MV-4-11 (cell line): ENCODE measurements around the gene SPSB2.

Source experiments
- DNase-seq: peaks from one replicate; lab custom pipeline; 2025; lab: John Stamatoyannopoulos, UW

Gene SPSB2

GRCh38 chr12:6851153-6851920, 21.8 kb downstream of the SPSB2 start, which contains the start of gene CDCA3:
Gene CDCA3 (minus strand): TSS chr12:6851286. CDS start chr12:6850952, 334 bp downstream.
- peak; percentile 99 for DNase-seq

- no peak for DNase-seq
These were observed 22.3 kb downstream of the SPSB2 start for GRCh38 chr12:6850796-6851152.

GRCh38 chr12:6849976-6850560, 23.0 kb downstream of the SPSB2 start:
- DNase-seq: no peak

GRCh38 chr12:6849427-6849826, 23.7 kb downstream of the SPSB2 start:
- DNase-seq: no peak

- DNase-seq: no peak
These were observed 25.4 kb downstream of the SPSB2 start for GRCh38 chr12:6847676-6848075.

- DNase-seq: no peak
These were observed 26.7 kb downstream of the SPSB2 start for GRCh38 chr12:6846316-6846869.

GRCh38 chr12:6845395-6845794, 27.7 kb downstream of the SPSB2 start:
- DNase-seq: no peak

- peak; percentile 33 for DNase-seq
These were observed 29.8 kb downstream of the SPSB2 start for GRCh38 chr12:6843118-6843902.

GRCh38 chr12:6842075-6842474, 31.0 kb downstream of the SPSB2 start:
- no peak for DNase-seq

GRCh38 chr12:6840761-6841515, 32.2 kb downstream of the SPSB2 start, which contains the start of gene GNB3:
Gene GNB3 (plus strand): TSS chr12:6840925. CDS start chr12:6841288, 363 bp downstream.
- no peak for DNase-seq

GRCh38 chr12:6840330-6840729, 32.8 kb downstream of the SPSB2 start:
- no peak for DNase-seq

GRCh38 chr12:6839482-6840201, 33.5 kb downstream of the SPSB2 start:
- no peak for DNase-seq

GRCh38 chr12:6838854-6839253, 34.2 kb downstream of the SPSB2 start:
- DNase-seq: no peak

GRCh38 chr12:6837370-6838060, 35.6 kb downstream of the SPSB2 start:
- no peak for DNase-seq

- DNase-seq: no peak
These were observed 36.3 kb downstream of the SPSB2 start for GRCh38 chr12:6836851-6837250.

- DNase-seq: no peak
These were observed 38.2 kb downstream of the SPSB2 start for GRCh38 chr12:6834873-6835272.

- no peak for DNase-seq
These were observed 38.8 kb downstream of the SPSB2 start for GRCh38 chr12:6834254-6834653.

GRCh38 chr12:6833189-6833890, 39.8 kb downstream of the SPSB2 start:
- DNase-seq: no peak

GRCh38 chr12:6832125-6832524, 41.0 kb downstream of the SPSB2 start:
- DNase-seq: no peak

GRCh38 chr12:6831450-6831995, 41.6 kb downstream of the SPSB2 start:
- no peak for DNase-seq
